Activated naive CD4-positive, alpha-beta T cell treated with anti-CD3 and anti-CD28 coated beads, Interleukin-2, amount 10 ng/mL, durations not matched to agents 7 days and 5 days (primary cell): ENCODE data around the gene PREX1.
"Not testable (repeated sequence)": the region's sequence is repeated elsewhere in the genome, so short reads cannot be mapped to it uniquely, and the experiment has no call there.

ENCODE experiments used
- CTCF ChIA-PET: fragments of 350-600 bp; sonication (Branson Sonifier 250); formaldehyde crosslinking; loops from one replicate; lab custom pipeline; 2021; ENCODE audit warnings: antibody characterized with exemption; lab: Charles Lee
- DNase-seq: peaks from one replicate; pipeline ENCODE4 v3.0.0-alpha.2; 2020
- H3K27ac Mint-ChIP-seq: one replicate; pipeline ENCODE4 v1.8.0; 2021; ENCODE audit warnings: mild to moderate bottlenecking, moderate library complexity, mixed read lengths
- H3K27me3 Mint-ChIP-seq: one replicate; pipeline ENCODE4 v1.8.0; 2021; ENCODE audit warnings: mild to moderate bottlenecking, mixed read lengths
- H3K36me3 Mint-ChIP-seq: one replicate; pipeline ENCODE4 v1.8.0; 2021; ENCODE audit warnings: mixed read lengths
- H3K4me1 Mint-ChIP-seq: one replicate; pipeline ENCODE4 v1.8.0; 2021; ENCODE audit warnings: mixed read lengths
- H3K4me3 Mint-ChIP-seq: one replicate; pipeline ENCODE4 v1.8.0; 2021; ENCODE audit warnings: mild to moderate bottlenecking, moderate library complexity, mixed read lengths
- H3K9me3 Mint-ChIP-seq: one replicate; pipeline ENCODE4 v1.8.0; 2021; ENCODE audit warnings: mixed read lengths

Gene PREX1

DNA sequence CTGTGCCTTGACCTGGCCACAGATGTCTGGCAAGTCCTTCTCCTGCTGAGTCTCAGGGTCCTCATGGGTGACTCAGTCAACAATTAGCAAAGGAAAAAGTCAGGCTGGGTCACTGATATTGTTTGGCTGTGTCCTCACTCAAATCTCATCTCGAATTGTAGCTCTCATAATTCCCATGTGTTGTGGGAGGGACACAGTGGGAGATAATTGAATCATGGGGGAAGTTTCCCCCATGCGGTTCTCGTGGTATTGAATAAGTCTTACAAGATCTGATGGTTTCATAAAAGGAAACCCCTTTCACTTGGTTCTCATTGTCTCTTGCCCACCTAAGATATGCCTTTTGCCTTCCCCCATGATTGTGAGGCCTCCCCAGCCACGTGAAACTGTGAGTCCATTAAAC is 45.7 kb downstream of the PREX1 start:
- peaks cover 41% of the 10 kb centered on the region for H3K36me3 Mint-ChIP-seq
- H3K27me3 Mint-ChIP-seq, result peaks cover 14% of the 10 kb centered on the region
- DNase-seq, result no peak
- H3K4me3 Mint-ChIP-seq, result no peak overlapping the region
- CTCF ChIA-PET, result no interaction called here
- H3K4me1 Mint-ChIP-seq, result peaks cover 19% of the 10 kb centered on the region
- peaks cover 7% of the 10 kb centered on the region for H3K9me3 Mint-ChIP-seq
- no peak overlapping the region for H3K27ac Mint-ChIP-seq

DNA sequence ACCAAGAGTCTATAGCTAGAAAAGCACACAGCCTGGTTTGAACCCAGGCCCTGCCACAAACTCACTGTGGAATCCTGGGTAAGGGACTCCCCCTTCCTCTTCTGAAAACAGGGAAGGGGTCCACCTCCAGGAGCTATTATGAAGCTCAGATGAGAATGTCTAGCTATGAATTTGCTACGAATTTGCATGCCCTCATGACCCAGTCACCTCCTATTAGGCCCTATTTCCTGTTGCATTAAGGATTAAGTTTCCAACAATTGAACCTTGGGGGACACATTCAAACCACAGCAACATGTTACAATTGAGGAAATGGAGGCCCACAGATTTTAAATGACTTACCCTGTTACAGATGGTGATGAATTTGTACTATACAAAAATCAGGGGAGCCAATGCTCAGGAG is 46.2 kb downstream of the PREX1 start:
- Mint-ChIP-seq H3K27ac (no peak overlapping the region), H3K9me3 (peaks cover 10% of the 10 kb centered on the region), H3K36me3 (peaks cover 43% of the 10 kb centered on the region), H3K4me3 (no peak overlapping the region), H3K4me1 (peaks cover 16% of the 10 kb centered on the region), H3K27me3 (peaks cover 10% of the 10 kb centered on the region)
- CTCF ChIA-PET, result no interaction called here
- DNase-seq, result no peak

DNA sequence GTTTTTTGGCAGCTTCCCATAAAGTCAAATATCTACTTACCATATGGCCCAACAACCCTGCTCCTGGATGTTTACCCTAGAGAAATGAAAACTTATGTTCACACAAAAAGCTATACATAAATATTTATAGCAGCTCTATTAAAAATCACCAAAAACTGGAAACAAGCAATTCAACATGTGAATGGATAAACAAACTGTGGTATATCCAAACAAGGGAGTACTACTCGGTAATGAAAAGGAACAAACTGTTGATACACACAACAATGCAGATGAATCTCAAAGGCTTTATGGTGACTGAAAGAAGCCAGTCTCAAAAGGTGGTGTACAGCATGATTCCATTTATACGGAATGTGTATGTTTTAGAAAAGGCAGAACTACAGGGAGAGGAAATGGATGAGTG is 48.4 kb downstream of the PREX1 start:
- Mint-ChIP-seq H3K4me3 (no peak overlapping the region), H3K27me3 (no peaks in the 10 kb centered on the region), H3K27ac (no peak overlapping the region), H3K9me3 (peaks cover 22% of the 10 kb centered on the region), H3K4me1 (peaks cover 25% of the 10 kb centered on the region), H3K36me3 (peaks cover 45% of the 10 kb centered on the region)
- CTCF ChIA-PET, result interaction anchor here (0.6 kb wide), 1 partner anchor 49 kb away, joined by 4 read pairs; no protein-coding TSS in a partner anchor
- DNase-seq, result no peak

DNA sequence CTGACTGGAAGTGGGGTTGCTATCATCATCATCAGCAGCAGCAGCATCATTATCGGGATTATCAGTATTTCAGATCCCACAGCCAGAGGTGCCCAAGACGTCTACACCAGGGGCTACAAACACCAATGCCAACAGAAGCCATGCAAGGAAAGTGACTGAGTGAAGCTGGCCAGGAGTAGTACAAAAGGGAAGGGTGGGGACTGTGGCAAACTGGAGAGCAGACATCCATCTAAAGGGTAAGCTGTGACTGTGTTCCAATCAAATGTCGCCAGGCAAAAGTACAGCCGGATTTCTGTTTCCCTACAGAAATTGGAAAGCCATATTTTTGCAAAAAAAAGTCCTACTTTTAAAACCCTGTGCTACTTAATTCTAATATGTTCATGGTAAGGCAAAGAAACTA is 50.0 kb downstream of the PREX1 start:
- CTCF ChIA-PET, result no interaction called here
- no peak for DNase-seq
- H3K9me3 Mint-ChIP-seq, result peaks cover 22% of the 10 kb centered on the region
- H3K27ac Mint-ChIP-seq, result no peak overlapping the region
- H3K36me3 Mint-ChIP-seq, result peaks cover 56% of the 10 kb centered on the region
- no peaks in the 10 kb centered on the region for H3K27me3 Mint-ChIP-seq
- H3K4me1 Mint-ChIP-seq, result peaks cover 41% of the 10 kb centered on the region
- H3K4me3 Mint-ChIP-seq, result no peak overlapping the region

DNA sequence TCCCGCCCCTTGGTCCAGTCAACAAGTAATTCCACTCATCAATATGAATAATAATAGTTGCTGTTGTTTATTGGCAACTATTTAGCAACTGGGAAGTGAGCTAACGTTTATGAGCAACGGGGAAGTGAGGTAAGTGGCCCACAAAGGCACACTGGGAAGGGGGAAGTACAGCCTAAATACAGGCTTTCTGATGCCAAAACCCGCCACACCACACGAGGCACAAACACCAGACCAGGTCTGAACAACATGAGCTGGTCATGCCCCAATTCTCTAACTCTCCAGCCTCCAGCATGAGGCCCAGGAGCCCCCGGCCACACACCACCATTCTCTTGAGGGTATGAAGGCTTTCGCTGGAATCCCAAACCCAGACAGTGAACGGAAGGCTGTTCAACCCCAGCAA is 50.8 kb downstream of the PREX1 start:
- peaks cover 22% of the 10 kb centered on the region for H3K9me3 Mint-ChIP-seq
- peaks cover 49% of the 10 kb centered on the region for H3K4me1 Mint-ChIP-seq
- CTCF ChIA-PET, result no interaction called here
- H3K27me3 Mint-ChIP-seq, result peaks cover 4% of the 10 kb centered on the region
- DNase-seq, result no peak
- no peak overlapping the region for H3K4me3 Mint-ChIP-seq
- no peak overlapping the region for H3K27ac Mint-ChIP-seq
- peaks cover 60% of the 10 kb centered on the region for H3K36me3 Mint-ChIP-seq

DNA sequence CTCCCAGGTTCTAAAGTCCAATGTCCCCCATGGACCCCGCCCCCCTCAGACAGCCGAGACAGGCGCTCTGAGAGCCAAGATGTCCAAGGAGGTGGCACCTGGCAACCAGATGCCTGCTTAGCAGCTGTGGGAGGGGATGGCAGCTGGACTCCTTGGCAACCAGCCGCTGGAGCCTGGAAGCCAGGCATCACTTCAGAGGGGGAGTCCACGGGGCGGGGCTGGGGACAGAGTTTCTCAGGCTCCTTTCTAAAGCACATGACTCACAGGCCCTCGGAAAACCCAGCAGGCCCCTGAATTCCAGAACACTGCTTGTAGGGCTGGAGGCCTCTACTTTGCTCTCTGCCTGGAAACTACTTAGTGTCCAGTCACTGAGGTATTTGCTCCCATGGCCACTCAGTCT is 51.5 kb downstream of the PREX1 start:
- CTCF ChIA-PET, result no interaction called here
- Mint-ChIP-seq H3K4me3 (no peak overlapping the region), H3K27ac (no peak overlapping the region), H3K4me1 (peaks cover 54% of the 10 kb centered on the region), H3K9me3 (peaks cover 22% of the 10 kb centered on the region), H3K27me3 (peaks cover 4% of the 10 kb centered on the region), H3K36me3 (peaks cover 57% of the 10 kb centered on the region)
- no peak for DNase-seq

DNA sequence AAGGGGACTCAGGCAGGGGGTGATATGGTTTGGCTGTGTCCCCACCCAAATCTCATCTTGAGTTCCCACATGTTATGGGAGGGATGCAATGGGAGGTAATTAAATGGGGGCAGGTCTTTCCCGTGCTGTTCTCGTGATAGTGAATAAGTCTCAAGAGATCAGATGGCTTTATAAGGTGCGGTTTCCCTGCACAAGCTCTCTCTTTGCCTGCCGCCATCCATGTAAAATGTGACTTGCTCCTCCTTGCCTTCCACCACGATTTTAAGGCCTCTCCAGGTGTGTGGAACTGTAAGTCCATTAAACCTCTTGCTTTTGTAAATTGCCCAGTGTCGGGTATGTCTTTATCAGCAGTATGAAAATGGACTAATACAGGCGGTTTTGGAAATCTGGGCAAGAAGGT is 52.3 kb downstream of the PREX1 start:
- H3K27ac Mint-ChIP-seq, DNase-seq, H3K4me3 Mint-ChIP-seq, H3K27me3 Mint-ChIP-seq: not testable (repeated sequence)
- H3K9me3 Mint-ChIP-seq, result peaks cover 22% of the 10 kb centered on the region
- peaks cover 53% of the 10 kb centered on the region for H3K36me3 Mint-ChIP-seq
- peaks cover 58% of the 10 kb centered on the region for H3K4me1 Mint-ChIP-seq
- CTCF ChIA-PET, result interaction anchor here (0.7 kb wide), 1 partner anchor 45 kb away, joined by 3 read pairs; no protein-coding TSS in a partner anchor

DNA sequence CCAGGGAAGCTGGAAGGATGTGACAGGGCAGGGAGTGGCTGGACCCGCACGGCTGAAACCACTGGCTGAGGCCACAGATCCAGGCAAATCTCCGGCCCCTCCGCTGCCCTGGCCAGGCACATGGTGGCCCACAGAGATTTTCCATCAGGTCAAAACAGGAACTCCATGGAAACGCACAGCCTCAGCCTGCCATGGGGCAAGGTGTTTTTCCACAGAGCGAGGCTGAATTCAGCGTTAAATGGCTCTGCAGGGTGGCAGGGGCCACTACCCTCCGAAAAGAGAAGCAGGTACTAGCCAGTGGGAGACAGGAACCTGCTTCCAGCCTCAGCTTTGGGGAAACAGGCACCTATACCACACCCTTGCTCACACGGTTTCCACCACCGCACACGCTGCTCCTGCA is 53.1 kb downstream of the PREX1 start:
- CTCF ChIA-PET, result no interaction called here
- H3K9me3 Mint-ChIP-seq, result peaks cover 21% of the 10 kb centered on the region
- peaks cover 4% of the 10 kb centered on the region for H3K27me3 Mint-ChIP-seq
- H3K4me1 Mint-ChIP-seq, result peaks cover 63% of the 10 kb centered on the region
- H3K4me3 Mint-ChIP-seq, result no peak overlapping the region
- no peak for DNase-seq
- H3K36me3 Mint-ChIP-seq, result peaks cover 51% of the 10 kb centered on the region
- H3K27ac Mint-ChIP-seq, result no peak overlapping the region

DNA sequence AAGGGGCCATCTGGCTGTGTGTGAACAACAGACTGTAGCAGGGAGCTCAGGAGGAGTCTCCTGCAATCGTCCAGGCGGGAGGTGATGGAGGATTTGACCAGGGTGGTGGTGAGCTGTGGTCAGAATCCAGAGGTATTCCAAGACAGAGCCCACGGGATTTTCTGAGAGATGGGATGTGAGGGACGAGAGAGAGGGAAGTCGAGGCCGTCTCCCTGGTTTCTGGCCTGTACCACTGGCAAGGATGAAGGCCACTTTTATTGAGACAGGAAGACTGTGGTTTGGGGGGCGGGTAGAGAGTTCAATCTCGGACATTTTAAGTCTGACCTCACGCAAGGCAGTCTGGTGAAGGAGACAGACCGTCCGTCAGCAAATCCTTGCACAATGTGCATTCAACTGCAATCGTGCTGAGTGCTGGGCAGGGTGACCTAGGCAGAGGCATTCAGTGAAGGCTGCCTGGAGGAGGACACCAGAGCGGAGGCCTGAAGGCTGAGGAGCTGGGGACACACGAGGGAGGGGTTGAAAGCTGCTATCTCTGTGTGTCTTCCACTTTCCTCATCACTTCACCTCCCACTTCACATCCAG is 53.9 kb downstream of the PREX1 start:
- peaks cover 71% of the 10 kb centered on the region for H3K4me1 Mint-ChIP-seq

DNA sequence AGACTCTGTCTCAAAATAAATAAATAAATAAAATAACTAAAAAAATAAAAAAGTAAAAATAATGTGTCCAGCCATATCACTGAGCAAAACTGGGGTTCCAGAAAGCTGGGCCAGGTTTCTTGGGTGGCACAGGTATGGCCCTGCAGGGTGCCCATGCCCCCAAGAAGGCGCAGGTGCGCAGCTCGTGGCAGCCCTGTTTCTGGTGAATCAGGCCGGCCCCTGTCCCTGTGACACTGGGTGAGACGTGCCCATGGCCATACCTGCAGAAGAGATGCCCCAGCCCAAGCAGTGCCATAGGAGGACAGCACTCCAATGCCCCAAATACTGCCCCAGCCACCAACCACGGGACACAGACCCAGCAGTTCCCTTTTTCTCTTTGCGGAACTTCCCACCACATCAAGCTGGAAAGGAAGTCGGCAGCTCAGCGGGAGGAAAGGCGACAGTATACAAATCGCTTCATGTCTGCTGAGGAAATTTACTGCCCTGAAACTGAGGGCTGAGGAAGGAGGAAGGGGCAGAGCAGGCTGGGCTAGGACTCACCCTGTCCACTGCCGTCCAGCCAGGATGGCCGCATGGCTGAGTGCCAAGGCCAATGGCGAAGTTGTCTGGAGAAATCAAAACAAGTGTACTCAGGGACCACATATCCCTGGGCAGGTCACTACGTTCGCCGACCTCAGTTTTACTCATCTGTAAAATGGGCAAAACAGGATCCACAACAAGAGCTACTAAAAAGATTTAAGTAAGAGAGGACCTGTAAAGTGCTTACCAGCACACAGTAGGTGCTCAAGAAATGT is 55.4 kb downstream of the PREX1 start:
- H3K36me3 Mint-ChIP-seq, result peaks cover 47% of the 10 kb centered on the region
- H3K4me1 Mint-ChIP-seq, result peaks cover 82% of the 10 kb centered on the region
- H3K9me3 Mint-ChIP-seq, result peaks cover 15% of the 10 kb centered on the region
- DNase-seq, result peak; percentile 35
- no peak overlapping the region for H3K4me3 Mint-ChIP-seq
- CTCF ChIA-PET, result interaction anchor here (1.4 kb wide), 1 partner anchor 16 kb away, joined by 4 read pairs; no protein-coding TSS in a partner anchor
- H3K27me3 Mint-ChIP-seq, result peaks cover 4% of the 10 kb centered on the region
- peak overlapping the region; percentile 64 for H3K27ac Mint-ChIP-seq

More for the DNA sequence above, 53.9 kb downstream of the PREX1 start:
- H3K4me3 Mint-ChIP-seq, result no peak overlapping the region
- peaks cover 4% of the 10 kb centered on the region for H3K27me3 Mint-ChIP-seq
- CTCF ChIA-PET, result interaction anchor here (1.4 kb wide), 1 partner anchor 15 kb away, joined by 4 read pairs; no protein-coding TSS in a partner anchor
- DNase-seq, result no peak
- no peak overlapping the region for H3K27ac Mint-ChIP-seq
- peaks cover 51% of the 10 kb centered on the region for H3K36me3 Mint-ChIP-seq
- H3K9me3 Mint-ChIP-seq, result peaks cover 18% of the 10 kb centered on the region

DNA sequence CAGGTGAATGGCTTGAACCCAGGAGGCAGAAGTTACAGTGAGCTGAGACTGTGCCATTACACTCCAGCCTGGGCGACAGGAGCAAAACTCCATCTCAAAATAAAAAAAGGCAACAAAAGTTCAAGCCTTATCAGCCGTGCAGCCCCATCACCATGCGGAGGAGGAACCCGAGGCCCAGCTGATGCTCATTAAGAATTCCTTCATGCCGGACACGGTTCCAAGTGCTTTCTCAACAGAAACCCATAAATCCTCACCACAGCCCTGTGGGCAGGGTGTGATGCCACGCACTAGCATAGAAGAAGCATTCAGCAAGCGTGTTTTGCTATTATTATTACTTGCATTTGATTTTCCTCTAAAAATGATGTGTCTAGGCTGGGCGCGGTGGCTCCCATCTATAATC is 56.3 kb downstream of the PREX1 start:
- no peak overlapping the region for H3K4me3 Mint-ChIP-seq
- H3K27me3 Mint-ChIP-seq, result peaks cover 4% of the 10 kb centered on the region
- H3K36me3 Mint-ChIP-seq, result peaks cover 46% of the 10 kb centered on the region
- no peak for DNase-seq
- CTCF ChIA-PET, result no interaction called here
- peaks cover 12% of the 10 kb centered on the region for H3K9me3 Mint-ChIP-seq
- H3K4me1 Mint-ChIP-seq, result peaks cover 91% of the 10 kb centered on the region
- H3K27ac Mint-ChIP-seq, result peak overlapping the region; percentile 39

DNA sequence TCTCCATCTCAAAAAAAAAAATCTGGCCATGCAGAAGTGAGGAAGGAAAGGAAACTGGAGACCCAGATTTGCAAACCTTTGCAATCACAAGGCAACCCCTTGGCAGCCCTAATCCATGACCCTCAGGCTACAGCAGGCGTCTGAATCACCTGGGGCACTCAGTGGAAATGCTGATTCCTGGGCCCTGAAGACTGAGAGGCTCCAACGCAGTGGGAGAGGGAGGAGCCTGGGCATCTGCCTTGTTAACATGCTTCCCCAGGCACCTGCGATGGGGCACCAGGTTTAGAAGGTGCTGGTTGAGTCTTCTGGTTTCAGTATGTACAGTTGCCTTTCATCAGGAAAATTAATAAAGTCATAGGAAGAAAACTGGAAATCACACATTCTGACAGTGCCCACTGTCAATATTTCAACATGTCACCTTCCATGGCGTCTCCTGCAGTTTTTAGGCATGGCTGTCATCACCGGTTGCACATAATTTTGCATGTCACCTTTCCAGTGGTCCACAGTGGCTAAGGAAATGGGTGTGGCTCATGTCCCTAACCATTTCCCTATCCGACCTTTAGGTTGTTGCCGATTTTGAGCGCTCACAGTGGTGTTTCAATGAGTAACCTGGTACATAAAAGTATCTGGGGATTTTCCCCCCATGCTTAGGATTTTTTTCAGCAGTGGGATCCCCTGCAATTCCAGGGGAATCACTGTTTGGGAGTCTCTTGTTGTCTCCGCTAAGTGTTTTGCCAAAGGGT is 56.9 kb downstream of the PREX1 start:
- CTCF ChIA-PET, result no interaction called here
- Mint-ChIP-seq H3K27ac (peak overlapping the region; percentile 39), H3K4me1 (peaks cover 97% of the 10 kb centered on the region), H3K27me3 (peaks cover 4% of the 10 kb centered on the region), H3K36me3 (peaks cover 49% of the 10 kb centered on the region), H3K9me3 (peaks cover 12% of the 10 kb centered on the region), H3K4me3 (no peak overlapping the region)
- no peak for DNase-seq

DNA sequence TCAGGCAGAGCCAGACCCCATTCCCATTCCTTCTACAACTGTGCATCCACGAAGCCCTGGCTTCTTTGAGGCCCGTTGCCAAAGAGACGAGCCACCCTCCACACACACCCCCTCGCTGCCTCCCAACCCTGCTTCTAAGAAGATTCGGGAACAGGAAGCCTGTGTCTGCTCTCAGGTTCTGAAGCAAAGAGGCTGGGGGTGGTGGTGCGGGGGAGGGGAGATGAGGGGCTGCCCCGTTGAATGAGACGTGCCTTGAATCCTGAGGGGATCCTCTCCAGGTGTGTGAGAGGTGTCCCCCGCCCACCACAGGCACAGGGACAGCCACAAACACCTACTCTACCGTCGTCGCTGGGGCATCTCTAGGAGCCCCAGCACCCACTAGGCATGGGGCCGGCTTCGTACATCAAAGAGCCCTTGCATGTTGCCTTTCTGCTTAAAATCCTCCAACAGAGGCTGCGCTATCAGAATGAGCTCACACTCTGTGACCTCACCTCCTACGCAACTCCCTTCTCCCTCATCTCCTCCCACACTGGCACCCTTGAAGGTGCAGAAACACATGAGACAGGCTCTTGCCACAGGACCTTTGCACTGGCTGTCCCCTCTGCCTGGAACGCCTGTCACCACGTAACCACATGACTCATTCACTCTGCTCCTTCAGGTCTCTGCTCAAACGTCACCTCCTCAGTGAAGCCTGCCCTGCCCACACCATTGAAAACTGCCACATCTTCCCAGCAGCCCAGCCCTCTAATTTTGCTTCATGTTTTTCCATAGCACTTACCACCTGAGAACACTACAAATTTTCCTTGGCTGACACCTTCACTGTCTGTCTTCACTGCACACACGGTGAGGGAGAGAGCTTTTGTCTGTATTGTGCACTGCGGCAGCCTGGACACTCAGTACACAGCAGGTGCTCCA is 58.5 kb downstream of the PREX1 start:
- Mint-ChIP-seq H3K4me1 (peaks cover 94% of the 10 kb centered on the region), H3K36me3 (peaks cover 38% of the 10 kb centered on the region), H3K9me3 (peaks cover 2% of the 10 kb centered on the region), H3K4me3 (peak overlapping the region; percentile 8), H3K27me3 (peaks cover 4% of the 10 kb centered on the region), H3K27ac (peak overlapping the region; percentile 83)
- peak; percentile 87 for DNase-seq
- CTCF ChIA-PET, result no interaction called here
